ENCODE measurements around the gene GPAM.

Gene GPAM

GRCh38 chr10:112140110-112140970, 43.2 kb downstream of the GPAM start:
- peak; percentile 92 for TF ChIP-seq CTCF (conservative IDR thresholded peaks at IDR 0.05; ENCODE audit: low read depth, low read length)
- Histone ChIP-seq H4K20me1 (ENCODE audit: insufficient read depth) (no peaks in the 10 kb centered on the region), H2AFZ (ENCODE audit: low read depth) (peak overlapping the region; percentile 76), H3K27ac (no peak overlapping the region), H3K4me1 (ENCODE audit: low read depth, poor library complexity, severe bottlenecking) (peaks cover 5% of the 10 kb centered on the region), H3K4me3 (IDR thresholded peaks at IDR 0.05; ENCODE audit: insufficient read depth, low read depth, low read length) (no peak overlapping the region), H3K4me2 (peak overlapping the region; percentile 34; the same call in 1 of the 2 replicates), H3K9ac (no peak overlapping the region), H3K36me3 (ENCODE audit: insufficient read depth) (no peaks in the 10 kb centered on the region), H3K79me2 (ENCODE audit: insufficient read depth, low read depth) (no peaks in the 10 kb centered on the region), H3K27me3 (ENCODE audit: insufficient read depth, low read depth) (no peaks in the 10 kb centered on the region)

GRCh38 chr10:112139176-112139575, 44.4 kb downstream of the GPAM start:
- H3K4me1 ChIP-seq (ENCODE audit: low read depth, poor library complexity, severe bottlenecking) = peaks cover 5% of the 10 kb centered on the region
- no peaks in the 10 kb centered on the region for H3K36me3 ChIP-seq (ENCODE audit: insufficient read depth)
- H3K79me2 ChIP-seq (ENCODE audit: insufficient read depth, low read depth) = no peaks in the 10 kb centered on the region
- H4K20me1 ChIP-seq (ENCODE audit: insufficient read depth) = no peaks in the 10 kb centered on the region
- H2AFZ ChIP-seq (ENCODE audit: low read depth) = no peak overlapping the region
- TF ChIP-seq CTCF (conservative IDR thresholded peaks at IDR 0.05; ENCODE audit: low read depth, low read length) = no peak
- no peak overlapping the region for H3K9ac ChIP-seq
- H3K27ac ChIP-seq = no peak overlapping the region
- H3K27me3 ChIP-seq (ENCODE audit: insufficient read depth, low read depth) = no peaks in the 10 kb centered on the region
- no peak overlapping the region for H3K4me2 ChIP-seq
- no peak overlapping the region for H3K4me3 ChIP-seq (IDR thresholded peaks at IDR 0.05; ENCODE audit: insufficient read depth, low read depth, low read length)

GRCh38 chr10:112137154-112137987, 46.2 kb downstream of the GPAM start:
- Histone ChIP-seq H3K36me3 (ENCODE audit: insufficient read depth) (no peaks in the 10 kb centered on the region), H3K9ac (no peak overlapping the region), H3K27ac (no peak overlapping the region), H3K79me2 (ENCODE audit: insufficient read depth, low read depth) (no peaks in the 10 kb centered on the region), H2AFZ (ENCODE audit: low read depth) (no peak overlapping the region), H3K4me1 (ENCODE audit: low read depth, poor library complexity, severe bottlenecking) (peaks cover 5% of the 10 kb centered on the region), H4K20me1 (ENCODE audit: insufficient read depth) (no peaks in the 10 kb centered on the region), H3K27me3 (ENCODE audit: insufficient read depth, low read depth) (no peaks in the 10 kb centered on the region), H3K4me3 (IDR thresholded peaks at IDR 0.05; ENCODE audit: insufficient read depth, low read depth, low read length) (no peak overlapping the region), H3K4me2 (no peak overlapping the region)
- peak; percentile 92 for TF ChIP-seq CTCF (conservative IDR thresholded peaks at IDR 0.05; ENCODE audit: low read depth, low read length)

- H3K27me3 ChIP-seq (ENCODE audit: insufficient read depth, low read depth) = no peaks in the 10 kb centered on the region
- H3K9ac ChIP-seq = no peak overlapping the region
- no peak for TF ChIP-seq CTCF (conservative IDR thresholded peaks at IDR 0.05; ENCODE audit: low read depth, low read length)
- H3K4me3 ChIP-seq (IDR thresholded peaks at IDR 0.05; ENCODE audit: insufficient read depth, low read depth, low read length) = no peak overlapping the region
- H3K4me1 ChIP-seq (ENCODE audit: low read depth, poor library complexity, severe bottlenecking) = peaks cover 5% of the 10 kb centered on the region
- no peak overlapping the region for H2AFZ ChIP-seq (ENCODE audit: low read depth)
- H4K20me1 ChIP-seq (ENCODE audit: insufficient read depth) = no peaks in the 10 kb centered on the region
- no peaks in the 10 kb centered on the region for H3K79me2 ChIP-seq (ENCODE audit: insufficient read depth, low read depth)
- H3K4me2 ChIP-seq = no peak overlapping the region
- H3K27ac ChIP-seq = no peak overlapping the region
- no peaks in the 10 kb centered on the region for H3K36me3 ChIP-seq (ENCODE audit: insufficient read depth)
These were observed 46.9 kb downstream of the GPAM start for GRCh38 chr10:112136486-112137153.

Measured in KMS-11 (cell line).